Smooth muscle cell of the umbilical artery (primary cell): ENCODE data around the gene PRPF4. TPM values are rescaled to one million over a fixed set of nuclear protein-coding genes. Genes with fewer than 3 reads are reported as not detected.

ENCODE experiments used
- total RNA-seq: library from RNA; depleted of rRNA; stranded (reverse); fragments of >200 nt; gene quantifications from 2 replicates; pipeline ENCODE4 v1.2.3, GENCODE V29; 2014

PRPF4 gene
- 26.4 and 41.9 TPM in 2 replicates for total RNA-seq

DNA sequence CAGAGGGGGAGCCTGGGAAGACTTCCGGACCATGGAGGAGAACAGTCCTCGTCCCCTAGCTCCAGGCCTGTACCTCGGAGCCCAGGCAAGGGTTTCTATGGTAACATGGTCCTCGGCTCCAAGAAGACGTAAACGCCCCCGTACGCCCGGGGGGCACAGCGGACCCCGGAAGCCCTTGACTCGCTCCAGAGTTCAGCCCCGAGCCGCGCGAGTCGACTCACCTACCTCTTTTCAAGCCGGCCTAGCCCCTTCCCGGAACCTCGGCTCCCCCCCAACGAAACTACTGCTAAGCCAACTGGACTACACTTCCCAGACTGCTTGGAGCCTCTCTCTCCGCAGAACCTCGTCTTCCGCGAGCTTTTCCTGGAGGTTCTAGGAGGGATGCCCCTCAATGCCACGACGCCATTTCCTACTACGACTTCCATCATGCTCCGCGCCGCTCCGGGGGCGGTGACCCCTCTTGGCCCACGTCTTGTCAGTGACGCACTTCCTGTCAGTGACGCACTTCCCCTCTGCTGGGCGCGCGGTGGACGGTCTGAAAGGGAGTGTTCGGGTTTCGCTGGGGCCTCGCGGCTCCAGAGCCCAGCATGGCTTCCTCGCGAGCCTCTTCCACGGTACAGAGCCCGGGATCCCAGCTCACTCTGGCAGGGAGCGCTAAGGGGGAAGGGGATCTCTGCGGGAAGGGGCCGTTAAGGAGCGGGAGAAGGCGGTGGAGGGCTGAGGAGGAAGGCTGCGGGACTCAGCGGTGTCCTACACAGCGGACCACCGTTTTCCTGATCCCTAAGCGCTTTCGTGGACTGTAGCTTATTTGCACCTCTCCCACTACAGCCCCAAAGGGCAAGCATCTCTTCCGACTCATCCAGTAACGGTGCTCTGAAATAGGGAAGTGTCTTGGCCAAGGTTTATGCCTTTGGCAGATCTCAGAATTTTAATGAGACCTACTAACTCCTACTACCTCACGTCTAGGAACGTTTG is at the start of gene PRPF4, which contains the start of gene CDC26:
Gene PRPF4 (plus strand): TSS at position 502 of the 975 bp plus-strand sequence. CDS start 86 bp downstream, at position 588.
Gene CDC26 (minus strand): TSS at position 416 of the 975 bp plus-strand sequence. CDS start 3,065 bp downstream, outside the sequence.

GRCh38 chr9:113302792-113303418 is 27.4 kb downstream of the PRPF4 start, which contains the start of gene RNF183:
Gene RNF183, minus strand, starts transcription at chr9:113303376. Its CDS starts 5,192 bp downstream, at chr9:113298184.

GRCh38 chr9:113340011-113340699 is 64.7 kb downstream of the PRPF4 start, which contains the start of gene WDR31:
Gene WDR31, minus strand, starts transcription at chr9:113340275. Its CDS starts 8,253 bp downstream, at chr9:113332022.

Other genes with a start within 250 kb of the PRPF4 start
- gene ZFP37, start 218.9 kb upstream of the PRPF4 start, total RNA-seq = 1.9 and 2.4 TPM in 2 replicates
- 6.1 and 10.1 TPM in 2 replicates for gene SLC31A2, start 124.7 kb upstream of the PRPF4 start, total RNA-seq
- gene FKBP15, start 54.4 kb upstream of the PRPF4 start, total RNA-seq = 18.1 and 24.6 TPM in 2 replicates
- 36.5 and 53.2 TPM in 2 replicates for gene SLC31A1, start 54.1 kb upstream of the PRPF4 start, total RNA-seq
- gene CDC26, start 86 bp upstream of the PRPF4 start, total RNA-seq = 30.9 and 40.7 TPM in 2 replicates
- gene RNF183, start 27.7 kb downstream of the PRPF4 start, total RNA-seq = not detected in 2 replicates
- 1.2 and 2.1 TPM in 2 replicates for gene WDR31, start 64.6 kb downstream of the PRPF4 start, total RNA-seq
- not detected in 2 replicates for gene BSPRY, start 73.9 kb downstream of the PRPF4 start, total RNA-seq
- 8.3 and 8.9 TPM in 2 replicates for gene HDHD3, start 101.3 kb downstream of the PRPF4 start, total RNA-seq
- 23.6 and 27.6 TPM in 2 replicates for gene ALAD, start 125.6 kb downstream of the PRPF4 start, total RNA-seq
- 31.5 and 38.3 TPM in 2 replicates for gene POLE3, start 135.0 kb downstream of the PRPF4 start, total RNA-seq
- gene C9orf43, start 135.1 kb downstream of the PRPF4 start, total RNA-seq = 0.30 and 0.69 TPM in 2 replicates
- gene RGS3, start 188.1 kb downstream of the PRPF4 start, total RNA-seq = 39.2 and 53.7 TPM in 2 replicates